HL-60 (cell line): ENCODE measurements around the gene SOX2.

Source experiments
- DNase-seq, 2 experiments: peaks; one replicate each; pipeline ENCODE4 v3.0.0-alpha.2; 2010 to 2020; ENCODE audit warnings: low read depth in 1 of 2, low spot score in 1 of 2
- H3K27ac ChIP-seq: fragments of 250-450 bp; sonication (Bioruptor Pico); replicated peaks from 2 replicates; pipeline ENCODE4 v1.5.1; 2020; ENCODE audit warnings: mild to moderate bottlenecking, moderate library complexity
- H3K27me3 ChIP-seq: fragments of 250-450 bp; sonication (Bioruptor Pico); 2 replicates; pipeline ENCODE4 v1.5.1; 2021; ENCODE audit warnings: mild to moderate bottlenecking, moderate library complexity; ENCODE audit not compliant: insufficient read depth, poor library complexity, severe bottlenecking
- H3K4me3 ChIP-seq: replicated peaks from 2 replicates; pipeline ENCODE4 v1.5.1; 2011; ENCODE audit warnings: mild to moderate bottlenecking, control low read depth, low read length; ENCODE audit not compliant: insufficient read depth
- CTCF ChIP-seq: IDR thresholded peaks from one replicate; pipeline ENCODE4 v1.5.1; 2011; ENCODE audit warnings: low read length, control low read depth, inconsistent platforms; ENCODE audit not compliant: insufficient read depth
- GABPA ChIP-seq: IDR thresholded peaks from 2 replicates; pipeline ENCODE4 v1.6.1; 2012; ENCODE audit warnings: low read depth
- POLR2AphosphoS5 ChIP-seq: IDR thresholded peaks from 2 replicates; pipeline ENCODE4 v1.6.1; 2012; ENCODE audit warnings: low read depth
- REST ChIP-seq: IDR thresholded peaks from 2 replicates; pipeline ENCODE4 v1.6.1; 2012; ENCODE audit warnings: low read depth; ENCODE audit not compliant: insufficient replicate concordance
- SPI1 ChIP-seq: IDR thresholded peaks from 2 replicates; pipeline ENCODE4 v1.6.1; 2012; ENCODE audit warnings: low read depth, mild to moderate bottlenecking, borderline replicate concordance

Gene SOX2

GRCh38 chr3:181752202-181752671 lies 40.5 kb downstream of the SOX2 start:
- H3K27ac ChIP-seq = no peak overlapping the region
- TF ChIP-seq SPI1 = no peak
- TF ChIP-seq CTCF = no peak
- TF ChIP-seq REST = no peak
- no peak for TF ChIP-seq POLR2AphosphoS5
- no peak for TF ChIP-seq GABPA
- DNase-seq = no peak

GRCh38 chr3:181753391-181753790 lies 41.7 kb downstream of the SOX2 start:
- DNase-seq = no peak
- no peak overlapping the region for H3K4me3 ChIP-seq
- peaks cover 6% of the 10 kb centered on the region for H3K27me3 ChIP-seq
- no peak overlapping the region for H3K27ac ChIP-seq
- TF ChIP-seq GABPA (no peak), CTCF (no peak)

More at GRCh38 chr3:181752202-181752671, 40.5 kb downstream of the SOX2 start:
- H3K27me3 ChIP-seq = peaks cover 6% of the 10 kb centered on the region
- no peak overlapping the region for H3K4me3 ChIP-seq

- peaks cover 6% of the 10 kb centered on the region for H3K27me3 ChIP-seq
- no peak overlapping the region for H3K27ac ChIP-seq
- TF ChIP-seq CTCF = no peak
- TF ChIP-seq GABPA = no peak
- no peak for DNase-seq
- no peak overlapping the region for H3K4me3 ChIP-seq
These were observed 44.2 kb downstream of the SOX2 start for GRCh38 chr3:181755959-181756358.

GRCh38 chr3:181756645-181757297 lies 45.0 kb downstream of the SOX2 start:
- Histone ChIP-seq H3K4me3 (no peak overlapping the region), H3K27me3 (peaks cover 6% of the 10 kb centered on the region), H3K27ac (no peak overlapping the region)
- TF ChIP-seq SPI1 = no peak
- TF ChIP-seq GABPA = no peak
- TF ChIP-seq CTCF = no peak
- no peak for TF ChIP-seq REST
- TF ChIP-seq POLR2AphosphoS5 = no peak
- DNase-seq = no peak
